ENCODE measurements around the gene TRIM56.
"Not testable (repeated sequence)": the region's sequence is repeated elsewhere in the genome, so short reads cannot be mapped to it uniquely, and the experiment has no call there.

TRIM56 gene

DNA sequence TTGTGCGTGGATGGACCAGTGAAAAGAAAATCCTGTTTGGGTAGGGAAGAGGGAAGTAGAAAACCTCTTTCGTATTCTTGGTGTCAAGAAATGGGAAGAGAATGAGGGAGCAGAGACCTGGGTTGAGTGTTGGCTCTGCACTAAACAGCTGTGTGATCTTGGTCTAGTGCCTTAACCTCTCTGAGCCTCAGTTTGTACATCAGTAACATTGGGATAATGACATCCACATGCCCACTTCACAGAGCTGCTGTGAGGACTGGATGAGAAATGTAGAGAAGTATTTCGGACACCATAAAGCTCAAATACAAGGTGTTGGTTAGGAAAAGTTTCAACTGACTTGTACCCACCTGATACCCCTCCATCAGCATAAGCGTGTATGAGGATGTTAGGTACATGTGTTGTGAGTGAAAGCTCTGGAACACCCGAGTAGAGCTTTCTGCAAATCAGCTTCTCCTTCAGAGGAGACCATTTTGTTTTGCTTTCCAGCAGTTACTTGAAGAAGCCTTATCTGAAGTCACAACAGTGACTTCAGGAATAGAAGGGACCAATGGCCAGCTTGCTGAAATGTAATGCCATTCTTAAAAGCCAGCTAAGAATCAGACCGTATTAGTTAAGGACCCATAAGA is 11.2 kb downstream of the TRIM56 start:
- H3K36me3 ChIP-seq (ENCODE audit: insufficient read depth, low read length), result no peaks in the 10 kb centered on the region
- no peaks in the 10 kb centered on the region for H3K9me3 ChIP-seq (ENCODE audit: low read depth, low read length)
- TF ChIP-seq FOXP2 (optimal IDR thresholded peaks at IDR 0.05; ENCODE audit: control extremely low read depth, extremely low read length, insufficient read depth) (no peak), EZH2 (IDR thresholded peaks at IDR 0.05) (no peak), POLR2AphosphoS5 (IDR thresholded peaks at IDR 0.05; ENCODE audit: borderline replicate concordance, low read depth, low read length) (no peak)
- no peak overlapping the region for H3K4me3 ChIP-seq
- no peak for DNase-seq (ENCODE audit: low read depth, low spot score)
- no peak overlapping the region for H3K27ac ChIP-seq
- no peak overlapping the region for H3K9ac ChIP-seq (ENCODE audit: insufficient read length)

- Histone ChIP-seq H3K4me3 (no peak overlapping the region), H3K9me3 (ENCODE audit: low read depth, low read length) (no peaks in the 10 kb centered on the region), H3K9ac (ENCODE audit: insufficient read length) (no peak overlapping the region), H3K27ac (no peak overlapping the region), H3K36me3 (ENCODE audit: insufficient read depth, low read length) (no peaks in the 10 kb centered on the region)
- TF ChIP-seq EZH2 (IDR thresholded peaks at IDR 0.05) (no peak), FOXP2 (optimal IDR thresholded peaks at IDR 0.05; ENCODE audit: control extremely low read depth, extremely low read length, insufficient read depth) (no peak), POLR2AphosphoS5 (IDR thresholded peaks at IDR 0.05; ENCODE audit: borderline replicate concordance, low read depth, low read length) (no peak)
- no peak for DNase-seq (ENCODE audit: low read depth, low spot score)
Observed at GRCh38 chr7:101096957-101097347, 11.7 kb downstream of the TRIM56 start.

- TF ChIP-seq POLR2AphosphoS5 (IDR thresholded peaks at IDR 0.05; ENCODE audit: borderline replicate concordance, low read depth, low read length), result no peak
- no peak for TF ChIP-seq EZH2 (IDR thresholded peaks at IDR 0.05)
- TF ChIP-seq FOXP2 (optimal IDR thresholded peaks at IDR 0.05; ENCODE audit: control extremely low read depth, extremely low read length, insufficient read depth), result no peak
Observed at GRCh38 chr7:101097561-101097960, 12.3 kb downstream of the TRIM56 start.

GRCh38 chr7:101099969-101100781 is 14.9 kb downstream of the TRIM56 start:
- peak overlapping the region; percentile 33; the same call in 1 of the 2 replicates for H3K4me3 ChIP-seq
- peak; percentile 34 for DNase-seq (ENCODE audit: low read depth, low spot score)
- H3K9me3 ChIP-seq (ENCODE audit: low read depth, low read length), result no peaks in the 10 kb centered on the region
- H3K27ac ChIP-seq, result peak overlapping the region; percentile 56; the same call in 1 of the 2 replicates
- peak overlapping the region; percentile 45 for H3K9ac ChIP-seq (ENCODE audit: insufficient read length)
- TF ChIP-seq FOXP2 (optimal IDR thresholded peaks at IDR 0.05; ENCODE audit: control extremely low read depth, extremely low read length, insufficient read depth) (no peak), EZH2 (IDR thresholded peaks at IDR 0.05) (no peak), POLR2AphosphoS5 (IDR thresholded peaks at IDR 0.05; ENCODE audit: borderline replicate concordance, low read depth, low read length) (no peak)
- H3K36me3 ChIP-seq (ENCODE audit: insufficient read depth, low read length), result no peaks in the 10 kb centered on the region

More at GRCh38 chr7:101097561-101097960, 12.3 kb downstream of the TRIM56 start:
- H3K27ac ChIP-seq, result no peak overlapping the region
- H3K36me3 ChIP-seq (ENCODE audit: insufficient read depth, low read length), result no peaks in the 10 kb centered on the region
- H3K4me3 ChIP-seq, result no peak overlapping the region
- H3K9me3 ChIP-seq (ENCODE audit: low read depth, low read length), result no peaks in the 10 kb centered on the region
- DNase-seq (ENCODE audit: low read depth, low spot score), result no peak
- no peak overlapping the region for H3K9ac ChIP-seq (ENCODE audit: insufficient read length)

DNA sequence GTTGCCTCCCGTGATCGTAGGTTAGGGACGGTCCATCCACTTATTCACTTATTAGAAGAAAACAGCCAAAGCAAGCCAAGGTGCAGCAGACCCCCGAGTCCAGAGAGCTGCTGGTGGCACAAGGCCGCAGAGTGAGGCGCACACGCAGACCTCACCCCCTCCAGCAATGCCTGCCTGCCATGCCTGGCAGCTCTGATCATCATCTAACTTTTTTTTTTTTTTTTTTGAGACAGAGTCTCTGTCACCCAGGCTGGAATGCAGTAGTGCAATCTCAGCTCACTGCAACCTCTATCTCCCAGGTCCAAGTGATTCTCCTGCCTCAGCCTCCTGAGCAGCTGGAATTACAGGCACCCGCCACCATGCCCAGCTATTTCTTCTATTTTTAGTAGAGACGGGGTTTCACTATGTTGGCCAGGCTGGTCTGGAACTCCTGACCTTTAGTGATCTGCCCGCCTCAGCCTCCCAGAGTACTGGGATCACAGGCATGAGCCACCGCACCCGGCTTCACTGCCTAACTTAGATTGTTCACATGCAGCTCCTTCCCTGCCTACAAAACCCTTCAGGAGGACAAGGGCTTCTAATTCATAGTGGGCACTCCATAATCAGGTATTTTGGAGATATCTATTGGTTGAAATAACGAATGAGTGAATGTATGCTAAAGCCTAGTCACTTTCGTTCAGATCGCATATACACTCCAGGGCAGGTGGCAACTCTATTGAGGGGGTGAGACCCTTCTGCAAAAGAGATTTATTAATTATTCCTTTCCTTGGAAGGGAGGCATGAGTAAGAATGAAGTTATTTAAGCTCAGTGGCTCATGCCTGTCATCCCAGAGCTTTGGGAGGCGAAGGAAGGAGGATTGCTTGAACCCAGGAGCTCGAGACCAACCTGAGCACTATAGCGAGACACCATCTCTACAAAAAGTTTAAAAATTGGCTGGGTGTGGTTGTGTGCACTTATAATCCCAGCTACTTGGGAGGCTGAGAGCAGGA is 15.9 kb downstream of the TRIM56 start:
- Histone ChIP-seq H3K36me3 (ENCODE audit: insufficient read depth, low read length) (no peaks in the 10 kb centered on the region), H3K9ac (ENCODE audit: insufficient read length) (no peak overlapping the region), H3K4me3 (no peak overlapping the region), H3K27ac (peak overlapping the region; percentile 56; the same call in 1 of the 2 replicates), H3K9me3 (ENCODE audit: low read depth, low read length) (no peaks in the 10 kb centered on the region)
- no peak for DNase-seq (ENCODE audit: low read depth, low spot score)
- TF ChIP-seq POLR2AphosphoS5 (IDR thresholded peaks at IDR 0.05; ENCODE audit: borderline replicate concordance, low read depth, low read length) (no peak), FOXP2 (optimal IDR thresholded peaks at IDR 0.05; ENCODE audit: control extremely low read depth, extremely low read length, insufficient read depth) (no peak), EZH2 (IDR thresholded peaks at IDR 0.05) (no peak)

GRCh38 chr7:101102026-101102425 is 16.7 kb downstream of the TRIM56 start:
- Histone ChIP-seq H3K36me3 (ENCODE audit: insufficient read depth, low read length) (no peaks in the 10 kb centered on the region), H3K9ac (ENCODE audit: insufficient read length) (no peak overlapping the region), H3K27ac (no peak overlapping the region), H3K9me3 (ENCODE audit: low read depth, low read length) (no peaks in the 10 kb centered on the region), H3K4me3 (no peak overlapping the region)
- DNase-seq (ENCODE audit: low read depth, low spot score), result no peak
- TF ChIP-seq FOXP2 (optimal IDR thresholded peaks at IDR 0.05; ENCODE audit: control extremely low read depth, extremely low read length, insufficient read depth) (no peak), POLR2AphosphoS5 (IDR thresholded peaks at IDR 0.05; ENCODE audit: borderline replicate concordance, low read depth, low read length) (no peak), EZH2 (IDR thresholded peaks at IDR 0.05) (no peak)

- DNase-seq (ENCODE audit: low read depth, low spot score); H3K9ac ChIP-seq (ENCODE audit: insufficient read length); H3K36me3 ChIP-seq (ENCODE audit: insufficient read depth, low read length); H3K4me3 ChIP-seq; H3K27ac ChIP-seq; H3K9me3 ChIP-seq (ENCODE audit: low read depth, low read length): not testable (repeated sequence)
Observed at GRCh38 chr7:101103701-101104100, 18.4 kb downstream of the TRIM56 start.

DNA sequence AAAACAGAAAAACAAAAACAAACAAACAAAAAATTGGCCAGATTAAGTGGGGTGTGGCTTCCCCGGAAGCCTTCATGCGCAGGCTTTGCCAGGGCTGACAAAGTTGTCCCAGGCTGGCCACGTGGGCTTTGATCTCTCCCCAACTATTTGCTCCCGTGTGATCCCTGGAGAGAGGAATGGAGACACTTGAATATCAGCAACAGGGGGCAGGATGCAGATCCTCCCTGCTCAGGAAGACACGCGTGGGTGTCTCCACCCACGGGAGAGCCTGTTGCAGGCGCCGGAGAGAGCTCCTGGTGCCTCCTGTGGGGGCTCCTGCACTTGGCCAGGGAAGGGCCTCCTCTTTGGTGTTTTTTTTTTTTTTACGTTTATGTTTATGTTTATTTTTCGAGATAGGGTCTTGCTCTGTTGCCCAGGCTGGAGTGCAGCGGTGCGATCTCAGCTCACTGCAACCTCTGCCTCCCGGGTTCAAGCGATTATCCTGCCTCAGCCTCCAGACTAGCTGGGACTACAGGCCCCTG is 19.0 kb downstream of the TRIM56 start:
- Histone ChIP-seq H3K4me3 (no peak overlapping the region), H3K36me3 (ENCODE audit: insufficient read depth, low read length) (no peaks in the 10 kb centered on the region), H3K9ac (ENCODE audit: insufficient read length) (no peak overlapping the region), H3K9me3 (ENCODE audit: low read depth, low read length) (no peaks in the 10 kb centered on the region), H3K27ac (no peak overlapping the region)
- DNase-seq (ENCODE audit: low read depth, low spot score), result no peak
- TF ChIP-seq EZH2 (IDR thresholded peaks at IDR 0.05) (no peak), FOXP2 (optimal IDR thresholded peaks at IDR 0.05; ENCODE audit: control extremely low read depth, extremely low read length, insufficient read depth) (no peak), POLR2AphosphoS5 (IDR thresholded peaks at IDR 0.05; ENCODE audit: borderline replicate concordance, low read depth, low read length) (no peak)
